CD4-positive, alpha-beta T cell treated with Interleukin-6 at 100 ng/mL for 8 hours (primary cell): ENCODE data around the gene RRP15.

Experiments
- DNase-seq: peaks from one replicate; pipeline ENCODE4 v3.0.0-alpha.2; 2020; ENCODE audit warnings: mixed read lengths, low spot score

The RRP15 gene

DNA sequence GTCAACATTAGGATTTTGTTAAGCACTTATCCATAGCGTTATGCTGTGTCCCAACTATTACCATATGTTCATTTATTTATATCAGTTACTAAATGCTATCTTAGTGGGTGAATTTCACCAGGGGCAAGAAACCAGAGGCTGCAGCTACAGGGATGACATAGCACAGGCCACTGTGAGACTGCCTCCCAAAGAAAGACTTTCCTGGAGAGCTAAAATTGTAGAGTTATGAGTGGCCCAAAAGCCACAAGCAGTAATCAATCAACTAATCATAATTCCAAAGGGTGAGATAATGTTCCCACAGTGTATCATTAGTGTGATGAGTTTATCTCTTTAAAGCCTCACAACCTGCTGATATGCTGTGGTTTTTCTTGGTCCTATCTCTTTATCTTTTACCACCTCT is 56.2 kb downstream of the RRP15 start:
- DNase-seq: no peak

GRCh38 chr1:218342091-218342490 is 57.0 kb downstream of the RRP15 start:
- no peak for DNase-seq

DNA sequence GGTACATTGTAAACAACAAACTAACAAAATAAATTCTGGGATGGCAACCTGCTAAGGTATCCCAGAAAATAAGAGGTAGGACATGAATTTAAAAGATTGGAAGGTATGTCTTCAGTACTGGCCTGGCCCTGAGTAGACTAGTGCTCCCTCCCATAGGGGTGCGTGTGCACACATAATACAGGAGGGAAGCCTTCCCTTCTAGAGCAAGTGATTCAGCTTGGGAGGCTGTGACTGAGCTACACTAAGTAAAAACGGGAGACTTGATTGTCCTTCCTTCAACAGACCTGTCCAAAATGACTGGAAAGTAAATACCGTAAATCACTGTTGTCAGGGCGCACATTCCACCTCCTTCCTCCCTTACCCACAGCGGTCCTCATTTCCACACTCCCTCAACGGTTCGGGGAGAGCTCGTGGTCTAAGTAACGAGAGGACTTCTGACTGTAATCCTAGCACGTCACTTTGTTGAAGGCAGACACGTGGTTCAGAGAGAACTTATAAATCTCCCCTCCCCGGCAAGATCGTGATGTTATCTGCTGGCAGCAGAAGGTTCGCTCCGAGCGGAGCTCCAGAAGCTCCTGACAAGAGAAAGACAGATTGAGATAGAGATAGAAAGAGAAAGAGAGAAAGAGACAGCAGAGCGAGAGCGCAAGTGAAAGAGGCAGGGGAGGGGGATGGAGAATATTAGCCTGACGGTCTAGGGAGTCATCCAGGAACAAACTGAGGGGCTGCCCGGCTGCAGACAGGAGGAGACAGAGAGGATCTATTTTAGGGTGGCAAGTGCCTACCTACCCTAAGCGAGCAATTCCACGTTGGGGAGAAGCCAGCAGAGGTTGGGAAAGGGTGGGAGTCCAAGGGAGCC is 60.0 kb downstream of the RRP15 start, which contains the start of gene TGFB2:
Gene TGFB2 (plus strand): TSS at position 523 of the 859 bp plus-strand sequence. CDS start 1,366 bp downstream, outside the sequence.
- no peak for DNase-seq

DNA sequence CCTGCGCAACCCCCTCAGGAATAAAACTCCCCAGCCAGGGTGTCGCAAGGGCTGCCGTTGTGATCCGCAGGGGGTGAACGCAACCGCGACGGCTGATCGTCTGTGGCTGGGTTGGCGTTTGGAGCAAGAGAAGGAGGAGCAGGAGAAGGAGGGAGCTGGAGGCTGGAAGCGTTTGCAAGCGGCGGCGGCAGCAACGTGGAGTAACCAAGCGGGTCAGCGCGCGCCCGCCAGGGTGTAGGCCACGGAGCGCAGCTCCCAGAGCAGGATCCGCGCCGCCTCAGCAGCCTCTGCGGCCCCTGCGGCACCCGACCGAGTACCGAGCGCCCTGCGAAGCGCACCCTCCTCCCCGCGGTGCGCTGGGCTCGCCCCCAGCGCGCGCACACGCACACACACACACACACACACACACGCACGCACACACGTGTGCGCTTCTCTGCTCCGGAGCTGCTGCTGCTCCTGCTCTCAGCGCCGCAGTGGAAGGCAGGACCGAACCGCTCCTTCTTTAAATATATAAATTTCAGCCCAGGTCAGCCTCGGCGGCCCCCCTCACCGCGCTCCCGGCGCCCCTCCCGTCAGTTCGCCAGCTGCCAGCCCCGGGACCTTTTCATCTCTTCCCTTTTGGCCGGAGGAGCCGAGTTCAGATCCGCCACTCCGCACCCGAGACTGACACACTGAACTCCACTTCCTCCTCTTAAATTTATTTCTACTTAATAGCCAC is 60.7 kb downstream of the RRP15 start:
- DNase-seq: no peak

- DNase-seq: no peak
Measured at GRCh38 chr1:218346391-218347204, 61.5 kb downstream of the RRP15 start.

DNA sequence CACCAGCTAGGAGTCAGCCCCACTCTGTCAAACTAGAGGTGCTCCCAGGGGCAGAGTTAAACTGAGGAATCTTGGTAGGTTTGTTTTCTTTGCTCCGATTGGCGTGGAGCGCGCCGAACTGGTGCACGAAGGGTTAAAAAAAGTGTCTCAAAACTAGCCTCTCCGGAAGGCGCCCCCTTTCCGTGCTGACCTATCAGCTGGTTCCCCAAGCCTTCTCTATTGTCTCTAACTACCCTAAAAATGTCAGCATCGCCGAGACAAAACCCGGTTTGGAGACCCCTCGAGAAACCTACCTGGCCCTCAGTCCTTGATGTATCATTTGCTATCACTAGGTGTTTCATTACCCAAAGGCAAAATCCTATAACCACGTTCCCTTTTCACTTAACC is 62.2 kb downstream of the RRP15 start:
- no peak for DNase-seq

- no peak for DNase-seq
Measured at GRCh38 chr1:218347723-218348627, 62.9 kb downstream of the RRP15 start.

DNA sequence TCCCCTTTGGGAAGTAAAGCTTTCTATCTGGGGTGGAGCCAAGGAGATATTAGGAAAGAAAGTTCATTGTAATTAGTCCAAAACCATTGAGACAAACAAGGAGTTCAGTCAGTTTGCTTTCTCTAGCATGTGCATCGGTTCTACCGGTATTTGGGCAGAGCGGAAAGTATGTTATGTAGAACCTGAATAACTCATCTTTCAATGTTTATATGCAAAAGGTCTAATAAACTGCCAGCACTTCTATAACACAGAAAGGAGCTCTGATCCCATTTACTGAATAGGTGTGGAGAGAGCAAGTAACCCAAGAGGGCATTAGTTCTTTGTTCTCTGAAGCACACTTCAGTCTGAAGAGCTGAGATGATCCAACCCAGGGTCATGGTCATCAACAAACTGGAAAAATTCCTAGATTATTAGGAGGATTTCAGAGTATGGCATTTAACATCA is 63.6 kb downstream of the RRP15 start:
- DNase-seq: no peak

DNA sequence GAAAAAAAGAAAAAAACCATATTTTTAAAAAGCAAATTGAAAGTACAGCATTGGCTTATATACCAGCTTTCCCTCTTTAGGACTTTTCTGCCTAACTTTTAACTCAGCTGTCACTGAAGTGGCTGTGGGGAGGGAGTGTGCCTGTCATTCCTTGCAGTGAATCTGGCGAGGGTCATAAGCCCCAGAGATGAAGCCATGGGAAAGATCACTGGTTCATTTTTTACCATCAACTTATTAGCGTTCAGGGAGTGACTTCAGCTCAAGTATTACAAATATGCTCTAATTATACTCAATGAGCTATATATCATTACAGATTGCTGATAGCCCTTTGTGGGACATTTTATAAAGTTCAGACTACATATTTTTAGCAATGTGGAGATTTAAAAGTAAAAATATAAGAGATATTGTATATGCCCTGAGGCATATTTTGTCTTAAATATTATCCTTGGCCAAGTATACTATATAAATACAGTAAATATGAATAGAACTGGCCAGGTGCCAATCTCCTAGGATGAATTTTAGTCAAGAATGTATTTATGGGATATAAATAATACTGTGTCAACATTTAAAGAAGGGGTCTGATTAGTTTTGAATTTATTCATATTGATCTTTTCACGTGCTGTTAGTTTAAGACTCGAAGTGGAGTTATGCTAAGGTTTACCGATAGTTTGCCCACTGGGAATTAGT is 64.4 kb downstream of the RRP15 start:
- DNase-seq: no peak

GRCh38 chr1:218350035-218350525 is 65.0 kb downstream of the RRP15 start:
- DNase-seq: no peak

GRCh38 chr1:218350801-218351266 is 65.7 kb downstream of the RRP15 start:
- no peak for DNase-seq

DNA sequence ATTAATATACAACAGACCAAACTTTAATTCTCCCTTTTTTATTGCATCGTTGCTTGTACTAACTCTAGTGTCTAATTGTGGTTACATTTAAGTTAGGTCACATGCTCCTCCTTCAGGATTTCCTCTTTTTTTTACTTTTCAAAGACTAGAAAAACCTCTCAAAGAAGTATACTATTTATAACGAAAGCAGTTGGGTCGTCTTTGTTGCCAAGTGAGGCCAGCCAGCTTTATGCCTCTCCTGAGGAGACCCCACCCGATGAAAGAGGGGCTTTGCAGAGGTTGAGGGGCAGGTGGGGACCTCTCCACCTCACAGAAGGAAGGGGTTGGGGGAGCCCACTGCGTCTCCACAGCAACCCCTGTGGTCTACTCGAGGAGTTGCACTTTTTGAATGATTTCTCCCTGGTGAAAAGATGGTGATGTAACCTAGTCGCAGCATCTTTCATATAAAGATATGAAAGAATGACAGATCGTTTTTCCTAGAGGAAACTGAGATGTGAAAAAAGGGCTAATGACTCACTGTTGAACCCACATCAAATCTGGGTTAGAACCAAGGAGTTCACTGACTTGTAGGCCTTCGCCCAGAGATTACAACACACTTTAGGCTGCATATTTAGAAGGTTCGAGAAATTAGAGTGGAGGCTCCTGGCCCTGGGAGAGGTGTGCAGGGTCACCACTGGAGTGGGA is 66.4 kb downstream of the RRP15 start:
- no peak for DNase-seq

DNA sequence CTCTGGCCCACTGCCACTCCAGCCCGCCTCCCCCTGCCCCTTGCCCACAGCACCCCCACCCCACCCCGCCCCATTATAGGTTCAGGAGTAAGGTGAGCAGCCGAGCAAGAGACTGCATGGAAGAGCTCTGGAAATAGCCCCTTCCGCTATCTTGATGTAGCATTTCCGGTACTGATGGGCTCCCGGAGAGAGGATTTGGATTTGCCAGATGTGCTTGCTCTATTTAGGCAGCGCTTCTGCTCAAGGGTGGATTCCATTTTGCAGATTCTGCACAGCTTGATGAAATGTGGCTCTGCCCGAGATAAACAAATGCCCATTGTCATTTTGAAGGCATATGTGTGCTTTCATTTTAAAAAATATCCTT is 67.0 kb downstream of the RRP15 start:
- no peak for DNase-seq

DNA sequence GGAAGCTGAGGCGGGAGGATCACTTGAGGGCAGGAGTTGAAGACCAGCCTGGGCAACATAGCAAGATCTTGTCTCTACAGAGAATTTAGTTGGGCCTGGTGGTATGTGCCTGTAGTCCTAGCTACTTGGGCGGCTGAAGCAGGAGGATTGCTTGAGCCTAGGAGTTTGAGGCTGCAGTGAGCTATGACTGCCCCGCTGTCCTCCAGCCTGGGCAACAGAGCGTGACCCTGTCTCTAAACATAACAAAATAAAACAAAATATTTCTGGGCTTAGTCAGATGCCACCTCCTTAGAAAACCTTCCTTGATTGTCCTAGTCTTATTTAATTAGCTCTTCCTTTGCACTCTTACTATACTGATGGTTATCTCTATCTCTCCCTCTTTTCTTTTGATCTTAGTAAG is 68.6 kb downstream of the RRP15 start:
- no peak for DNase-seq

DNA sequence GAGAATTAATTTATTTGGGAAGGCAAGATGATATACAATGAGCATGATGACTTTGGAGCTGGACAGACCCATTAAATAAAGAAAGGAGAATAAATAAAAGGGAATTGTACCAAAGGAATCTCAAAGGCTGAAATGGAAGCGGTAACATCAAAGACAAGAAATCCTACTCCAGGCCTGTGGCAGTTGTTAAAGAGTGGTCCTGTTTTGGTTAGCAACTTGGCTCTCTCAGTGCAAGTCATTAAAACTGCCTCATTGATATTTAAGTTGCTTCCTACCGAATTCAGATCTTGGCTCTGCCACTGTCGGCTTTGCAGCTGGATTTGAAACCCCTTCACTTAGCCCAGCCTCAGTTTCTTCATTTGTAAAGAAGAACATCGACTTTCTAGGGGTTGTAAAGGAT is 70.2 kb downstream of the RRP15 start:
- DNase-seq: no peak

- DNase-seq: no peak
Measured at GRCh38 chr1:218357211-218357892, 72.3 kb downstream of the RRP15 start.

- DNase-seq: no peak
Measured at GRCh38 chr1:218357893-218358232, 72.8 kb downstream of the RRP15 start.

DNA sequence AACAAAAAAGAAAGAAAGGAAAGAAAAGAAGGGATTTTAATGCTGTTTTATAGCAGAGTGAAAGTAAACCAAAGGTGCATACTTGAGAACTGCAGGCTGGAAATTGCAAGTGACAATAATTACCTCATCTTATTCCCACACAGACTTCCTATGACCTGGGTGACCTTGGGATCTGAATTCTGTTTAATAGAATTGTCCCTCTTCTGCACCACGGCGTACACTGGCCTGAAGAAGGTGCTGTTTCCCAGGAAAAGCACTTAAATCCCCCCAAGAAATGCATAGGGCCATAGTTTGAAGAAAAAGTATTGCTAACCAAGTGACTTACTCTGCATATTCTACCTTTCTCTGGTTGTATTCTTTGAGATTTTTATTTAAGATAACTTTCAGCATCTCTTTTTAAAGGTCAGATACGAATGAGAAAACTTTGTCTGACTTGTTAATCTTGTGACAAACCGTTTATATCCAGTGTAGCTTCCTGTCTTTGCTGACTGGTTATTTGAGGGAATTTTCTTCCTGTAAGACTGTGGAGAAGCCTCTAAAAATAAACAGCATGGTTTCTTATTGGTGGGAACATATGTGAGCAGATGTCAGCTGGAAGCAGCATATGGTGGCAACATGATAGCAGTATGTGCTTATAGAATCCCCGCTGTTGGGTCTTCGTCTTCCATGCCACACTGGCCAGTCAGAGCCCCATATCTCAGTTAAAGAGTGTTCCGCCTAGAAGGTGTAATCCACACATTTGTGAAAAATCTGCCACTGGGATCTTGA is 76.4 kb downstream of the RRP15 start:
- no peak for DNase-seq
